Medulla oblongata (tissue), 1 donor: ENCODE results near the gene SH2B2.
A peak's percentile ranks its signal among the peaks of the same experiment; 100 is the strongest.
"Not testable (repeated sequence)": the region's sequence is repeated elsewhere in the genome, so short reads cannot be mapped to it uniquely, and the experiment has no call there.

Experiments
- DNase-seq: peaks from one replicate; pipeline ENCODE4 v3.0.0-alpha.2; 2015; ENCODE audit errors: extremely low spot score

SH2B2 gene

GRCh38 chr7:102305414-102306268 lies 19.0 kb downstream of the SH2B2 start:
- DNase-seq, result no peak

- DNase-seq, result peak; percentile 77
Measured at GRCh38 chr7:102306916-102307677, 20.4 kb downstream of the SH2B2 start.

GRCh38 chr7:102310414-102310815 lies 23.7 kb downstream of the SH2B2 start:
- peak; percentile 36 for DNase-seq

GRCh38 chr7:102312317-102312716 lies 25.6 kb downstream of the SH2B2 start:
- no peak for DNase-seq

- no peak for DNase-seq
Measured at GRCh38 chr7:102313997-102314780, 27.5 kb downstream of the SH2B2 start.

GRCh38 chr7:102317231-102318059 lies 30.8 kb downstream of the SH2B2 start:
- DNase-seq, result no peak

- no peak for DNase-seq
Measured at GRCh38 chr7:102318482-102318971, 31.9 kb downstream of the SH2B2 start.

GRCh38 chr7:102319671-102320070 lies 33.0 kb downstream of the SH2B2 start:
- no peak for DNase-seq

GRCh38 chr7:102320181-102320580 lies 33.5 kb downstream of the SH2B2 start:
- DNase-seq, result no peak

GRCh38 chr7:102320601-102321350 lies 34.1 kb downstream of the SH2B2 start:
- no peak for DNase-seq

GRCh38 chr7:102321351-102322201 lies 34.9 kb downstream of the SH2B2 start:
- no peak for DNase-seq

GRCh38 chr7:102322202-102322715 lies 35.6 kb downstream of the SH2B2 start:
- DNase-seq, result no peak

GRCh38 chr7:102323914-102324195 lies 37.2 kb downstream of the SH2B2 start:
- DNase-seq, result no peak

- DNase-seq, result not testable (repeated sequence)
Measured at GRCh38 chr7:102325106-102325505, 38.4 kb downstream of the SH2B2 start.

- DNase-seq, result no peak
Measured at GRCh38 chr7:102326157-102326889, 39.7 kb downstream of the SH2B2 start.

- not testable (repeated sequence) for DNase-seq
Measured at GRCh38 chr7:102327183-102327582, 40.5 kb downstream of the SH2B2 start.

GRCh38 chr7:102328863-102329262 lies 42.2 kb downstream of the SH2B2 start:
- DNase-seq, result not testable (repeated sequence)

GRCh38 chr7:102329366-102329765 lies 42.7 kb downstream of the SH2B2 start:
- not testable (repeated sequence) for DNase-seq
